Ishikawa (cell line): ENCODE results near the gene TM4SF20.

Experiments used
- CEBPB ChIP-seq: IDR thresholded peaks from 2 replicates; pipeline ENCODE4 v1.6.1; 2012
- CREB1 ChIP-seq: IDR thresholded peaks from 2 replicates; pipeline ENCODE4 v1.6.1; 2012; ENCODE audit warnings: low read depth
- EGR1 ChIP-seq: IDR thresholded peaks from 2 replicates; pipeline ENCODE4 v1.6.1; 2012
- EP300 ChIP-seq: IDR thresholded peaks from 2 replicates; pipeline ENCODE4 v1.6.1; 2012; ENCODE audit warnings: borderline replicate concordance
- FOXM1 ChIP-seq: IDR thresholded peaks from 2 replicates; pipeline ENCODE4 v1.6.1; 2012; ENCODE audit warnings: low read depth, borderline replicate concordance
- MAX ChIP-seq: IDR thresholded peaks from 2 replicates; pipeline ENCODE4 v1.6.1; 2012
- NFIC ChIP-seq: IDR thresholded peaks from 2 replicates; pipeline ENCODE4 v1.6.1; 2012
- RAD21 ChIP-seq: IDR thresholded peaks from 2 replicates; pipeline ENCODE4 v1.6.1; 2012; ENCODE audit warnings: low read depth
- REST ChIP-seq: IDR thresholded peaks from 2 replicates; pipeline ENCODE4 v1.6.1; 2012; ENCODE audit warnings: low read depth, mild to moderate bottlenecking
- TAF1 ChIP-seq: IDR thresholded peaks from 2 replicates; pipeline ENCODE4 v1.6.1; 2012; ENCODE audit warnings: low read depth, mild to moderate bottlenecking
- TCF12 ChIP-seq: IDR thresholded peaks from 2 replicates; pipeline ENCODE4 v1.6.1; 2012; ENCODE audit warnings: low read depth
- TEAD4 ChIP-seq: IDR thresholded peaks from 2 replicates; pipeline ENCODE4 v1.6.1; 2012
- YY1 ChIP-seq: IDR thresholded peaks from 2 replicates; pipeline ENCODE4 v1.6.1; 2012; ENCODE audit warnings: low read depth
- ZBTB7A ChIP-seq: IDR thresholded peaks from 2 replicates; pipeline ENCODE4 v1.6.1; 2012; ENCODE audit warnings: low read depth

GRCh38 chr2:227377467-227378351, 1.4 kb downstream of the TM4SF20 start:
- no peak for TF ChIP-seq EP300
- no peak for TF ChIP-seq YY1
- no peak for TF ChIP-seq CREB1
- no peak for TF ChIP-seq TEAD4
- TF ChIP-seq CEBPB: no peak
- TF ChIP-seq MAX: no peak
- no peak for TF ChIP-seq NFIC
- TF ChIP-seq RAD21: no peak
- TF ChIP-seq REST: no peak
- no peak for TF ChIP-seq TAF1
- no peak for TF ChIP-seq FOXM1
- no peak for TF ChIP-seq EGR1
- TF ChIP-seq TCF12: no peak
- TF ChIP-seq ZBTB7A: no peak
